MM.1S (cell line): ENCODE results near the gene CDSN.

Experiments used
- DNase-seq: peaks from one replicate; pipeline ENCODE4 v3.0.0-alpha.2; 2015
- H2AFZ ChIP-seq: fragments of 300-600 bp; sonication (generic); 2 replicates; pipeline ENCODE4 v1.6.0; 2016; ENCODE audit warnings: antibody characterized with exemption, low read length
- H3F3A ChIP-seq: fragments of 300-600 bp; sonication (generic); 2 replicates; pipeline ENCODE4 v1.6.1; 2016; ENCODE audit warnings: mild to moderate bottlenecking, antibody characterized with exemption, low read length, moderate library complexity, mixed read lengths; ENCODE audit not compliant: insufficient read depth
- H3K27ac ChIP-seq: fragments of 300-600 bp; sonication (generic); 2 replicates; pipeline ENCODE4 v1.5.1; 2016; ENCODE audit warnings: mild to moderate bottlenecking, low read length
- H3K27me3 ChIP-seq: fragments of 300-600 bp; sonication (generic); replicated peaks from 2 replicates; pipeline ENCODE4 v1.6.0; 2016; ENCODE audit warnings: low read length; ENCODE audit not compliant: insufficient read depth
- H3K36me3 ChIP-seq: fragments of 300-600 bp; sonication (generic); replicated peaks from 2 replicates; pipeline ENCODE4 v1.6.1; 2016; ENCODE audit warnings: mild to moderate bottlenecking, low read length, mixed read lengths; ENCODE audit not compliant: insufficient read depth
- H3K4me1 ChIP-seq: fragments of 300-600 bp; sonication (generic); 2 replicates; pipeline ENCODE4 v1.6.1; 2016; ENCODE audit warnings: low read length, mixed read lengths
- H3K4me2 ChIP-seq: fragments of 300-600 bp; sonication (generic); 2 replicates; pipeline ENCODE4 v1.6.0; 2016; ENCODE audit warnings: low read depth, low read length
- H3K4me3 ChIP-seq: fragments of 300-600 bp; sonication (generic); 2 replicates; pipeline ENCODE4 v1.5.1; 2016; ENCODE audit warnings: low read length, mixed read lengths
- H3K79me2 ChIP-seq: fragments of 300-600 bp; sonication (generic); 2 replicates; pipeline ENCODE4 v1.6.1; 2016; ENCODE audit warnings: mixed run types, low read length, mixed read lengths
- H3K9ac ChIP-seq: fragments of 300-600 bp; sonication (generic); 2 replicates; pipeline ENCODE4 v1.6.1; 2016; ENCODE audit warnings: low read length, mixed read lengths
- H3K9me2 ChIP-seq: fragments of 300-600 bp; sonication (generic); replicated peaks from 2 replicates; pipeline ENCODE4 v1.6.1; 2016; ENCODE audit warnings: mild to moderate bottlenecking, low read length, mixed read lengths; ENCODE audit not compliant: insufficient read depth
- H3K9me3 ChIP-seq: fragments of 300-600 bp; sonication (generic); replicated peaks from 2 replicates; pipeline ENCODE4 v1.6.1; 2016; ENCODE audit warnings: mild to moderate bottlenecking, low read length, mixed read lengths; ENCODE audit not compliant: insufficient read depth
- H4K20me1 ChIP-seq: fragments of 300-600 bp; sonication (generic); 2 replicates; pipeline ENCODE4 v1.6.1; 2016; ENCODE audit warnings: mild to moderate bottlenecking, low read length, moderate library complexity, mixed read lengths; ENCODE audit not compliant: insufficient read depth
- EZH2 ChIP-seq: fragments of 300-600 bp; sonication (generic); optimal IDR thresholded peaks from 2 replicates; pipeline ENCODE3; 2017; ENCODE audit warnings: low read depth, mild to moderate bottlenecking, antibody characterized with exemption, low read length, mixed read lengths
- EZH2phosphoT487 ChIP-seq: fragments of 300-600 bp; sonication (generic); IDR thresholded peaks from 2 replicates; pipeline ENCODE4 v1.6.1; 2018; ENCODE audit warnings: antibody characterized with exemption, low read length
- TF ChIP-seq, protein P1 (sequence below): fragments of 300-600 bp; sonication (generic); IDR thresholded peaks from 2 replicates; pipeline ENCODE4 v1.5.1; 2016; ENCODE audit warnings: antibody characterized with exemption, low read length, mixed read lengths

The CDSN gene

DNA sequence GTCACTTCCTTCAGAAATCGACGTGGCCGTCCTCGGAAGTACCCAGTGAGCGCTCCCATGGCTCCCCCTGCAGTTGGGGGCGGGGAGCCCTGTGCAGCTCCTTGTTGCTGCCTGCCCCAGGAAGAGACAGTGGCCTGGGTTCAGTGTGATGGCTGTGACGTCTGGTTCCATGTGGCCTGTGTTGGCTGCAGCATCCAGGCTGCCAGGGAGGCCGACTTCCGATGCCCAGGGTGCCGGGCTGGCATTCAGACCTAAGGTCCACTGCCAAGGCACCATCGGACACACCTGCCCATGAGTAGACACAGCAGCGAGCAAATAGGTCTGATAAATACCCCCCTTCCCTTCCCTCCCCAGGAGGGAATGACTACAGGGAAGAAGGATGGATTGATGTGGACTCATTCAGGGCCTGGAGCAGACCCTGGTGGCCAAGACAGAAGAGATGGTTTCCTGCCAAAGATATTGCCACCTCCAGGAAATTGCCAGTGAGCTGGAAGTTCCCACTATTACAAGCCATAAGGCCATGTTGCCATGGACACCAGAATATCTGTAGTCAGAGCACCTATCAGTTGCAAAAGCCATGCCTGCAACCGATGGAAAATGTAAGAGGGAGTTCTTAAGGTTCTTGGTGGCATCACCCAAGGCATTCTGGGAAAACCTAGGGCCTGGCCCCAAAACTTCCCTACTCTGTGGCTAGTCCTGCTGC lies 42.4 kb upstream of the CDSN start:
- Histone ChIP-seq H3F3A (peaks cover 11% of the 10 kb centered on the region), H3K4me2 (peak overlapping the region; percentile 21; the same call in 1 of the 2 replicates), H3K27ac (no peak overlapping the region), H3K9ac (no peak overlapping the region), H3K4me1 (peaks cover 40% of the 10 kb centered on the region), H2AFZ (no peak overlapping the region), H3K4me3 (no peak overlapping the region), H3K36me3 (no peaks in the 10 kb centered on the region), H3K9me2 (no peaks in the 10 kb centered on the region), H3K27me3 (no peaks in the 10 kb centered on the region), H3K79me2 (peaks cover 40% of the 10 kb centered on the region), H3K9me3 (no peaks in the 10 kb centered on the region), H4K20me1 (no peaks in the 10 kb centered on the region; the same call in 1 of the 2 replicates)
- TF ChIP-seq, protein P1, sequence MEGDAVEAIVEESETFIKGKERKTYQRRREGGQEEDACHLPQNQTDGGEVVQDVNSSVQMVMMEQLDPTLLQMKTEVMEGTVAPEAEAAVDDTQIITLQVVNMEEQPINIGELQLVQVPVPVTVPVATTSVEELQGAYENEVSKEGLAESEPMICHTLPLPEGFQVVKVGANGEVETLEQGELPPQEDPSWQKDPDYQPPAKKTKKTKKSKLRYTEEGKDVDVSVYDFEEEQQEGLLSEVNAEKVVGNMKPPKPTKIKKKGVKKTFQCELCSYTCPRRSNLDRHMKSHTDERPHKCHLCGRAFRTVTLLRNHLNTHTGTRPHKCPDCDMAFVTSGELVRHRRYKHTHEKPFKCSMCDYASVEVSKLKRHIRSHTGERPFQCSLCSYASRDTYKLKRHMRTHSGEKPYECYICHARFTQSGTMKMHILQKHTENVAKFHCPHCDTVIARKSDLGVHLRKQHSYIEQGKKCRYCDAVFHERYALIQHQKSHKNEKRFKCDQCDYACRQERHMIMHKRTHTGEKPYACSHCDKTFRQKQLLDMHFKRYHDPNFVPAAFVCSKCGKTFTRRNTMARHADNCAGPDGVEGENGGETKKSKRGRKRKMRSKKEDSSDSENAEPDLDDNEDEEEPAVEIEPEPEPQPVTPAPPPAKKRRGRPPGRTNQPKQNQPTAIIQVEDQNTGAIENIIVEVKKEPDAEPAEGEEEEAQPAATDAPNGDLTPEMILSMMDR = no peak
- TF ChIP-seq EZH2 (no peak), EZH2phosphoT487 (no peak)
- no peak for DNase-seq

DNA sequence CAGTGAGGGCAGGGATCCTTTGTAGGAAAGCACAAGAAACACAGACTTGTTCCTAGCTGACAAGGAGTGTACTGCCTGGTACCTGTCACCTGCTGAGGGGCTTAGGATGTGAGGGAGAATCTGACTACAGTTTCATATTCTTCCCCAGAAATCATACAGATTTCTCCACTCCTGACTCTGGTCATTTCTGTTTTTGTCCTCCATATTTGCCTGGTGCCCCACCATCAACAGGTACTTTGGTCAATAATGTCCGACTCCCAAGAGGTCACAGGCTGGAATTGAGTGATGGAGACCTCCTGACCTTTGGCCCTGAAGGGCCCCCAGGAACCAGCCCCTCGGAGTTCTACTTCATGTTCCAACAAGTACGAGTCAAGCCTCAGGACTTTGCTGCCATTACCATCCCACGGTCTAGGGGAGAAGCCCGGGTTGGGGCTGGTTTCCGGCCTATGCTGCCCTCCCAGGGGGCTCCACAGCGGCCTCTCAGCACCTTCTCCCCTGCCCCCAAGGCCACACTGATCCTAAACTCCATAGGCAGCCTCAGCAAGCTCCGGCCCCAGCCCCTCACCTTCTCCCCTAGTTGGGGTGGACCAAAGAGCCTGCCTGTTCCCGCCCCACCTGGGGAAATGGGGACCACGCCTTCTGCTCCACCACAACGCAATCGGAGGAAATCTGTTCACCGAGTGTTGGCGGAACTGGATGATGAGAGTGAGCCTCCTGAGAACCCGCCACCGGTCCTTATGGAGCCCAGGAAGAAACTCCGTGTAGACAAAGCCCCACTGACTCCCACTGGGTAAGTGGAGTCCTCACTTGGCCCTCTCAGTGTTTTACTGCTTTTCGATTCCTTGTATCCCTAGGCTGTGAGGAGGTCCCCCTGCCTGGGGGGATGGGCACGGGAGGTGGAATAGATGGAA lies 41.2 kb upstream of the CDSN start:
- Histone ChIP-seq H3F3A (peaks cover 11% of the 10 kb centered on the region), H3K9me2 (no peaks in the 10 kb centered on the region), H3K4me2 (no peak overlapping the region), H3K4me1 (peaks cover 46% of the 10 kb centered on the region), H3K27ac (no peak overlapping the region), H4K20me1 (no peaks in the 10 kb centered on the region; the same call in 1 of the 2 replicates), H3K9me3 (no peaks in the 10 kb centered on the region), H3K4me3 (no peak overlapping the region), H2AFZ (no peak overlapping the region), H3K27me3 (no peaks in the 10 kb centered on the region), H3K79me2 (peaks cover 40% of the 10 kb centered on the region), H3K9ac (no peak overlapping the region), H3K36me3 (no peaks in the 10 kb centered on the region)
- no peak for DNase-seq
- no peak for TF ChIP-seq EZH2phosphoT487
- no peak for TF ChIP-seq EZH2
- TF ChIP-seq, protein P1 = no peak

GRCh38 chr6:31158863-31159855 lies 38.9 kb upstream of the CDSN start:
- H3K4me2 ChIP-seq = peak overlapping the region; percentile 70
- DNase-seq = peak; percentile 26
- H3K9me3 ChIP-seq = no peaks in the 10 kb centered on the region
- H3K27me3 ChIP-seq = no peaks in the 10 kb centered on the region
- no peaks in the 10 kb centered on the region for H3K9me2 ChIP-seq
- H3K36me3 ChIP-seq = no peaks in the 10 kb centered on the region
- TF ChIP-seq EZH2phosphoT487 (no peak), EZH2 (no peak)
- TF ChIP-seq, protein P1 = peak; percentile 26
- H3K9ac ChIP-seq = peak overlapping the region; percentile 78
- H3K79me2 ChIP-seq = peaks cover 40% of the 10 kb centered on the region
- peaks cover 38% of the 10 kb centered on the region for H3K4me1 ChIP-seq
- H3F3A ChIP-seq = 0 out of 2 replicates have a peak, but pooled peaks cover 8% of the 10 kb centered on the region
- H3K4me3 ChIP-seq = peak overlapping the region; percentile 84
- peak overlapping the region; percentile 78 for H2AFZ ChIP-seq
- H4K20me1 ChIP-seq = no peaks in the 10 kb centered on the region; the same call in 1 of the 2 replicates
- H3K27ac ChIP-seq = peak overlapping the region; percentile 46; the same call in 1 of the 2 replicates
